GM23338 (cell line): Measurements from ENCODE around the gene PBX3. TPM values are rescaled to one million over a fixed set of nuclear protein-coding genes. Genes with fewer than 3 reads are reported as not detected.

Experiments used
- ATAC-seq: fragments of 200-7000 bp; cut with Tn5 transposase; 3 replicates; pipeline ENCODE4 v1.9.1; 2020
- DNase-seq: peaks from one replicate; pipeline ENCODE4 v3.0.0-alpha.2; 2015; ENCODE audit warnings: low spot score
- H2AFZ ChIP-seq: fragments of 200-600 bp; sonication (generic); 2 replicates; pipeline ENCODE4 v1.8.0; 2016; ENCODE audit warnings: antibody characterized with exemption, mild to moderate bottlenecking, moderate library complexity
- H3F3A ChIP-seq: fragments of 200-600 bp; sonication (generic); replicated peaks from 2 replicates; pipeline ENCODE4 v1.8.0; 2017; ENCODE audit warnings: antibody characterized with exemption, mixed run types, low read depth
- H3K27ac ChIP-seq: fragments of 200-600 bp; sonication (generic); 2 replicates; pipeline ENCODE4 v1.6.1; 2016; ENCODE audit warnings: low read depth
- H3K27me3 ChIP-seq: fragments of 200-600 bp; sonication (generic); 2 replicates; pipeline ENCODE4 v1.8.0; 2016; ENCODE audit warnings: mild to moderate bottlenecking, mixed run types, moderate library complexity; ENCODE audit not compliant: insufficient read depth
- H3K36me3 ChIP-seq: fragments of 200-600 bp; sonication (generic); 2 replicates; pipeline ENCODE4 v1.8.0; 2016; ENCODE audit warnings: mild to moderate bottlenecking; ENCODE audit not compliant: insufficient read depth
- H3K4me1 ChIP-seq: fragments of 200-600 bp; sonication (generic); 2 replicates; pipeline ENCODE4 v1.8.0; 2016; ENCODE audit warnings: mild to moderate bottlenecking, moderate library complexity; ENCODE audit not compliant: insufficient read depth
- H3K4me2 ChIP-seq: fragments of 200-600 bp; sonication (generic); 2 replicates; pipeline ENCODE4 v1.7.1; 2017; ENCODE audit warnings: mixed run types
- H3K4me3 ChIP-seq: fragments of 200-600 bp; sonication (generic); 2 replicates; pipeline ENCODE4 v1.6.1; 2016; ENCODE audit warnings: mixed run types
- H3K79me2 ChIP-seq: fragments of 200-600 bp; sonication (generic); replicated peaks from 2 replicates; pipeline ENCODE4 v1.8.0; 2017; ENCODE audit warnings: mild to moderate bottlenecking; ENCODE audit not compliant: insufficient read depth
- H3K9me2 ChIP-seq: fragments of 200-600 bp; sonication (generic); 2 replicates; pipeline ENCODE4 v1.8.0; 2017; ENCODE audit not compliant: insufficient read depth
- H4K20me1 ChIP-seq: fragments of 200-600 bp; sonication (generic); replicated peaks from 2 replicates; pipeline ENCODE4 v1.8.0; 2017; ENCODE audit warnings: mild to moderate bottlenecking; ENCODE audit not compliant: insufficient read depth
- H3K27ac Mint-ChIP-seq: 2 replicates; pipeline ENCODE4 v1.8.0; 2020; ENCODE audit warnings: inconsistent platforms, mild to moderate bottlenecking, moderate library complexity, mixed read lengths
- H3K27me3 Mint-ChIP-seq: 3 replicates; pipeline ENCODE4 v1.8.0; 2022; ENCODE audit warnings: low read depth, mild to moderate bottlenecking, moderate library complexity, mixed read lengths, inconsistent platforms; ENCODE audit not compliant: insufficient read depth, poor library complexity
- H3K36me3 Mint-ChIP-seq: 3 replicates; pipeline ENCODE4 v1.8.0; 2021; ENCODE audit warnings: low read depth, mild to moderate bottlenecking, inconsistent platforms, moderate library complexity, mixed read lengths
- H3K4me1 Mint-ChIP-seq: 3 replicates; pipeline ENCODE4 v1.8.0; 2020; ENCODE audit warnings: mild to moderate bottlenecking, inconsistent platforms, mixed read lengths
- H3K4me3 Mint-ChIP-seq: 3 replicates; pipeline ENCODE4 v1.8.0; 2021; ENCODE audit warnings: moderate library complexity, mild to moderate bottlenecking, inconsistent platforms, mixed read lengths
- H3K9me3 Mint-ChIP-seq: 3 replicates; pipeline ENCODE4 v1.8.0; 2020; ENCODE audit warnings: moderate library complexity, mild to moderate bottlenecking, inconsistent platforms, mixed read lengths
- ETS1 ChIP-seq: IDR thresholded peaks from 2 replicates; pipeline ENCODE4 v1.6.1; 2016; ENCODE audit warnings: antibody characterized with exemption
- EZH2phosphoT487 ChIP-seq: fragments of 200-600 bp; sonication (generic); IDR thresholded peaks from one replicate; pipeline ENCODE4 v1.8.1; 2018; ENCODE audit warnings: antibody characterized with exemption; ENCODE audit not compliant: unreplicated experiment
- NANOG ChIP-seq: IDR thresholded peaks from 2 replicates; pipeline ENCODE4 v1.6.1; 2016; ENCODE audit warnings: antibody characterized with exemption, borderline replicate concordance
- POLR2AphosphoS5 ChIP-seq: IDR thresholded peaks from 2 replicates; pipeline ENCODE4 v1.6.1; 2016; ENCODE audit warnings: antibody characterized with exemption, low read depth
- STAT1 ChIP-seq: IDR thresholded peaks from one replicate; pipeline ENCODE4 v1.6.1; 2016; ENCODE audit warnings: antibody characterized with exemption; ENCODE audit not compliant: unreplicated experiment
- ZNF114 ChIP-seq: fragments of 250-450 bp; sonication (Bioruptor Pico); IDR thresholded peaks from 2 replicates; pipeline ENCODE4 v1.5.0; 2020; ENCODE audit warnings: mild to moderate bottlenecking, moderate library complexity
- ZNF331 ChIP-seq: fragments of 250-450 bp; sonication (Bioruptor Pico); IDR thresholded peaks from 2 replicates; pipeline ENCODE4 v1.5.0; 2020; ENCODE audit warnings: low read depth, mild to moderate bottlenecking, moderate library complexity
- ZNF462 ChIP-seq: fragments of 250-450 bp; sonication (Bioruptor Pico); IDR thresholded peaks from 2 replicates; pipeline ENCODE4 v1.5.0; 2020; ENCODE audit warnings: mild to moderate bottlenecking, moderate library complexity
- polyA plus RNA-seq: library from polyadenylated mRNA; unstranded; fragments of >200 nt; fragmentation: Nextera tagmentation; extraction: Ambion mirVana; gene quantifications from 2 replicates; pipeline ENCODE4 v1.2.1, GENCODE V29; 2016
- total RNA-seq: library from RNA; depleted of rRNA; stranded (reverse); fragments of >200 nt; shearing (Covaris generic); gene quantifications from 2 replicates; pipeline ENCODE4 v1.2.3, GENCODE V29; 2014

Gene PBX3
- total and polyA plus RNA-seq, 2 experiments from 2014 or later: 28.9 to 50.5 TPM

- TF ChIP-seq ZNF462 (no peak), NANOG (no peak), ZNF331 (CRISPR knock-in tag) (no peak), ETS1 (no peak), EZH2phosphoT487 (no peak), ZNF114 (CRISPR knock-in tag) (no peak), STAT1 (no peak)
Measured at GRCh38 chr9:125960626-125961025, 213.5 kb downstream of the PBX3 start (continued).

- 0 out of 2 replicates have a peak overlapping the region, but pooled peaks have one; percentile 54 for H3K27ac Mint-ChIP-seq
- TF ChIP-seq POLR2AphosphoS5: no peak
- TF ChIP-seq STAT1: no peak
- TF ChIP-seq ZNF462: no peak
Measured at GRCh38 chr9:125961072-125961471, 213.9 kb downstream of the PBX3 start.

More at GRCh38 chr9:125961072-125961471, 213.9 kb downstream of the PBX3 start:
- no peak overlapping the region for H3K4me3 ChIP-seq
- DNase-seq (no peak), ATAC-seq (peak; percentile 68)
- peaks cover 6% of the 10 kb centered on the region; the same call in 1 of the 2 replicates for H3K9me2 ChIP-seq
- Mint-ChIP-seq H3K4me3 (no peak overlapping the region), H3K36me3 (peaks cover 30% of the 10 kb centered on the region), H3K9me3 (no peaks in the 10 kb centered on the region), H3K4me1 (peaks cover 27% of the 10 kb centered on the region), H3K27me3 (no peaks in the 10 kb centered on the region)
- H3K27ac ChIP-seq: no peak overlapping the region
- peaks cover 13% of the 10 kb centered on the region; the same call in 1 of the 2 replicates for H3K36me3 ChIP-seq
- H3K79me2 ChIP-seq: no peaks in the 10 kb centered on the region
- H2AFZ ChIP-seq: no peak overlapping the region
- no peak overlapping the region for H3K4me2 ChIP-seq
- peaks cover 4% of the 10 kb centered on the region; the same call in 1 of the 2 replicates for H4K20me1 ChIP-seq
- peaks cover 8% of the 10 kb centered on the region; the same call in 1 of the 2 replicates for H3K4me1 ChIP-seq
- no peaks in the 10 kb centered on the region for H3K27me3 ChIP-seq
- no peaks in the 10 kb centered on the region for H3F3A ChIP-seq
